Sigmoid colon (tissue), 7 donors: ENCODE results near the gene STIM2. TPM values are rescaled to one million over a fixed set of nuclear protein-coding genes. Genes with fewer than 3 reads are reported as not detected.

Experiments used
- DNase-seq: peaks from one replicate; pipeline ENCODE4 v3.0.0-alpha.2; 2019
- H3K27ac ChIP-seq, 4 donors: fragments of 200-600 bp; sonication (generic); one replicate each; pipeline ENCODE4 v1.5.1; 2016 to 2019; ENCODE audit warnings: mild to moderate bottlenecking in 1 of 4
- H3K27me3 ChIP-seq, 3 donors: fragments of 200-600 bp; sonication (generic); one replicate each; pipeline ENCODE4 v1.5.1; 2019; ENCODE audit warnings: mild to moderate bottlenecking in 1 of 3
- H3K36me3 ChIP-seq, 4 donors: fragments of 200-600 bp; sonication (generic); one replicate each; pipeline ENCODE4 v1.5.1; 2016 to 2019
- H3K4me1 ChIP-seq, 4 donors: fragments of 200-600 bp; sonication (generic); one replicate each; pipeline ENCODE4 v1.5.1; 2017 to 2019
- H3K4me3 ChIP-seq, 4 donors: fragments of 200-600 bp; sonication (generic); one replicate each; pipeline ENCODE4 v1.5.1; 2017 to 2019; ENCODE audit warnings: mild to moderate bottlenecking in 2 of 4, moderate library complexity in 1 of 4
- H3K9me3 ChIP-seq, 4 donors: fragments of 200-600 bp in 3 of 4; sonication (generic) in 3 of 4; one replicate each; pipeline versions ENCODE4 v1.5.1 to v1.6.1; 2013 to 2019
- EP300 ChIP-seq, 4 donors: sonication (generic); formaldehyde crosslinking; IDR thresholded peaks; one replicate each; pipeline ENCODE4 v1.6.1; 2017; ENCODE audit warnings: antibody characterized with exemption in 4 of 4
- POLR2A ChIP-seq, 2 donors: fragments of 450-650 bp; IDR thresholded peaks; one replicate each; pipeline ENCODE4 v1.6.1; 2016; ENCODE audit warnings: antibody characterized with exemption in 2 of 2, mild to moderate bottlenecking in 2 of 2, moderate library complexity in 2 of 2
- POLR2AphosphoS5 ChIP-seq, 4 donors: sonication (generic); formaldehyde crosslinking; IDR thresholded peaks; one replicate each; pipeline ENCODE4 v1.6.1; 2017; ENCODE audit warnings: antibody characterized with exemption in 4 of 4
- WGBS, 2 donors: extraction: QIAGEN DNeasy Blood & Tissue Kit; methylation state at CpG; one replicate each; pipeline ENCODE4 v1.1.7; 2013; 5-methylcytosine and 5-hydroxymethylcytosine counted together
- intact Hi-C: fragments of 100-400 bp; cut with DNase I; formaldehyde crosslinking; loops from one replicate; pipeline ENCODE4 v1.15.1; 2023
- polyA plus RNA-seq, 3 donors: library from polyadenylated mRNA; stranded (reverse); fragments of 200-250 nt; gene quantifications; one replicate each; pipeline ENCODE4 v1.2.3, GENCODE V29; 2013
- total RNA-seq, 4 donors: library from RNA; depleted of rRNA; stranded (reverse); fragments of >200 nt; gene quantifications; one replicate each; pipeline ENCODE4 v1.1.0, GENCODE V29; 2016
- TF ChIP-seq, protein P1 (sequence below), 4 experiments: fragments of 450-650 bp in 3 of 4; fragments of 200-600 bp in 1 of 4; IDR thresholded peaks; one replicate each; pipeline ENCODE4 v1.5.1; 2016 to 2019; ENCODE audit warnings: antibody characterized with exemption in 4 of 4, mild to moderate bottlenecking in 3 of 4, moderate library complexity in 2 of 4
- donor health status: healthy with polysubstance abuse.
- donor health status: Bipolar disorder and iron deficiency.
- donor health status: healthy.

STIM2 gene
- total and polyA plus RNA-seq, 7 donors: 3.0 to 16.8 (median 14.1) TPM

DNA sequence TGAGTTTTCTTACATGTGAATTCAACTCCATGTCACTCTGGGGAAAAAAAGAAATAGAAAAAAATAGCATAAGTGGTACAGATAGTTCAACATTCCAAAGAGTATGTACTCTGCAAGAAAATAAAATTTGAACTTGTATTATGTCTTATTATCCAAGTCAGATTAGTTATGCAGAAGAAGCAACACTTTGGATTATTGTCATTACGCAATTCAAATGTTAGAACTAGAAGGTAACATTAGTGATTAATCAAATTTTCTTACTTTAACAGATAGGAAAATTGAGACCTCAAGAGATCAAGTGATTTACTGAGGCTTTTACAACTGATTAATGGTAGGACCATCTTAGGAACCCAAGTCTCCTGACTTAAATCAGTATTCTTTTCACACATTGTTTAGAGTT lies 159.1 kb downstream of the STIM2 start:
- intact Hi-C loops: loop anchor here (10.0 kb wide), 1 partner anchor 1035 kb away; no protein-coding TSS in a partner anchor
- no peak overlapping the region for H3K27ac ChIP-seq
- 96 to 99% methylated on average over 1 of the region's 1 CpG for WGBS, 2 donors

DNA sequence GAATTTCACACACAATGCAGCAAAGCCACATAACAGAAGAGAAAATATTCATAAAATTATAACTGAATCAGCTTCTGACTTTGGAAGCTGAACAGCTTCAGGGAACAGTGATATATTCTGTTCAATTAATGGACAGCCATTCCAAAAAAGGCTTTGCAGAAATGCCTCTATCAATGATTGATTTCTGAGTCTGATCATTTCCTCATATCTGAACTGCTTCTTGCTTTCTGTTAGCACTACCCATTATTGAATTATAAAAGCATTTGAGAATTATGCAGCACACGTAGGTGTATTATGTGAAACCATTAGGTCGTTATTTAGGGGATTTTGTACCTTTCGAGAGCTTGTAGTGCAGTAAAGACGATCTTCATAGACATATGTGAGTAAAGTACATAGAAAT lies 159.6 kb downstream of the STIM2 start:
- intact Hi-C loops: no loop called here
- TF ChIP-seq, protein P1, sequence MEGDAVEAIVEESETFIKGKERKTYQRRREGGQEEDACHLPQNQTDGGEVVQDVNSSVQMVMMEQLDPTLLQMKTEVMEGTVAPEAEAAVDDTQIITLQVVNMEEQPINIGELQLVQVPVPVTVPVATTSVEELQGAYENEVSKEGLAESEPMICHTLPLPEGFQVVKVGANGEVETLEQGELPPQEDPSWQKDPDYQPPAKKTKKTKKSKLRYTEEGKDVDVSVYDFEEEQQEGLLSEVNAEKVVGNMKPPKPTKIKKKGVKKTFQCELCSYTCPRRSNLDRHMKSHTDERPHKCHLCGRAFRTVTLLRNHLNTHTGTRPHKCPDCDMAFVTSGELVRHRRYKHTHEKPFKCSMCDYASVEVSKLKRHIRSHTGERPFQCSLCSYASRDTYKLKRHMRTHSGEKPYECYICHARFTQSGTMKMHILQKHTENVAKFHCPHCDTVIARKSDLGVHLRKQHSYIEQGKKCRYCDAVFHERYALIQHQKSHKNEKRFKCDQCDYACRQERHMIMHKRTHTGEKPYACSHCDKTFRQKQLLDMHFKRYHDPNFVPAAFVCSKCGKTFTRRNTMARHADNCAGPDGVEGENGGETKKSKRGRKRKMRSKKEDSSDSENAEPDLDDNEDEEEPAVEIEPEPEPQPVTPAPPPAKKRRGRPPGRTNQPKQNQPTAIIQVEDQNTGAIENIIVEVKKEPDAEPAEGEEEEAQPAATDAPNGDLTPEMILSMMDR (IDR thresholded peaks at IDR 0.05): no peak
- TF ChIP-seq POLR2AphosphoS5 (IDR thresholded peaks at IDR 0.05) (no peak), POLR2A (IDR thresholded peaks at IDR 0.05) (no peak), EP300 (IDR thresholded peaks at IDR 0.05) (no peak)
- Histone ChIP-seq H3K27me3 (no peaks in the 10 kb centered on the region), H3K4me3 (no peak overlapping the region), H3K4me1 (no peaks in the 10 kb centered on the region), H3K36me3 (peaks cover 0 to 42% (median 13%) of the 10 kb centered on the region in 4 donors), H3K9me3 (no peaks in the 10 kb centered on the region), H3K27ac (no peak overlapping the region)
- DNase-seq: no peak
- 94% methylated on average over 4 of the region's 4 CpGs for whole genome bisulfite sequencing, 2 donors

More for the DNA sequence above, 159.1 kb downstream of the STIM2 start:
- TF ChIP-seq, protein P1 (IDR thresholded peaks at IDR 0.05): no peak
- TF ChIP-seq EP300 (IDR thresholded peaks at IDR 0.05) (no peak), POLR2AphosphoS5 (IDR thresholded peaks at IDR 0.05) (no peak), POLR2A (IDR thresholded peaks at IDR 0.05) (no peak)
- Histone ChIP-seq H3K27me3 (no peaks in the 10 kb centered on the region), H3K4me1 (no peaks in the 10 kb centered on the region), H3K4me3 (no peak overlapping the region), H3K36me3 (peaks cover 0 to 42% (median 13%) of the 10 kb centered on the region in 4 donors), H3K9me3 (no peaks in the 10 kb centered on the region)
- DNase-seq: no peak

DNA sequence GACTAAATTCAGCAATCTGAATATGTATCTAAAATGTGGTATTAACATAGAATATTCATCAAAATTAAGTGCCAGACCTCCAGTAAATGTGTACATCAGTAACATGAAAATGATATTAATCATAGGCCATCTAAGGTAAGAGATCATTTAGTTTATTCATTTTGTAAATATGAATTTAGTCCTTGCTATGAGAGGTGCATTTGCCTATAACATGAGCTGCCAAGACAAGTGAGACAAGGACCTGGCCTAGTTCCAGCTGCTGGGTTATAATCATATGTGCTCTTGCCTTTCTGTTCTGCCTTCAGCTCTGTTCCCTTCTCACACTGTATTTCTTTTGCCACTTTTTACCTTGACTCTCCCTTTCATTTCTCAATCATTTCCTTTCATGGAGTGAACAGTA lies 160.0 kb downstream of the STIM2 start:
- no peak for DNase-seq
- H3K4me1 ChIP-seq: no peaks in the 10 kb centered on the region
- no peak overlapping the region for H3K4me3 ChIP-seq
- intact Hi-C loops: no loop called here
- H3K36me3 ChIP-seq: peaks cover 0 to 42% (median 13%) of the 10 kb centered on the region in 4 donors
- TF ChIP-seq EP300 (IDR thresholded peaks at IDR 0.05) (no peak), POLR2AphosphoS5 (IDR thresholded peaks at IDR 0.05) (no peak), POLR2A (IDR thresholded peaks at IDR 0.05) (no peak)
- TF ChIP-seq, protein P1 (IDR thresholded peaks at IDR 0.05): no peak
- no peak overlapping the region for H3K27ac ChIP-seq
- no peaks in the 10 kb centered on the region for H3K27me3 ChIP-seq
- no peaks in the 10 kb centered on the region for H3K9me3 ChIP-seq

DNA sequence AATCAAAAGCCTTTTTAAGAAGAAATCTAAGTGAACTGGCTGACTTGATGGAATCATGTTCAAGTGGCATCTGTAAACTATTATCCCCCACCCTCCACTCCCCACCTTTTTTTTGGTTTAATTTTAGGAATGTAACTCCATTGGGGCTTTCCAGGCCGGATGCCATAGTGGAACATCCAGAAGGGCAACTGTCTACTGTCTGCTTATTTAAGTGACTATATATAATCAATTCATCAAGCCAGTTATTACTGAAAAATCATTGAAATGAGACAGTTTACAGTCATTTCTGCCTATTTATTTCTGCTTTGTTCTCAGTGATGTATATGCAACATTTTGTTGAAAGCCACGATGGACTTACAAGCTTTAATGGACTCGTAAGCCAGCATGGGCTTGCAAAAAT lies 162.3 kb downstream of the STIM2 start:
- H3K27me3 ChIP-seq: no peaks in the 10 kb centered on the region
- intact Hi-C loops: no loop called here

More for the DNA sequence above, 162.3 kb downstream of the STIM2 start:
- peaks cover 0 to 35% (median 12%) of the 10 kb centered on the region in 4 donors for H3K36me3 ChIP-seq
- DNase-seq: no peak
- no peaks in the 10 kb centered on the region for H3K9me3 ChIP-seq
- H3K27ac ChIP-seq: no peak overlapping the region
- H3K4me3 ChIP-seq: no peak overlapping the region
- TF ChIP-seq POLR2AphosphoS5 (IDR thresholded peaks at IDR 0.05) (no peak), EP300 (IDR thresholded peaks at IDR 0.05) (no peak), POLR2A (IDR thresholded peaks at IDR 0.05) (no peak)
- TF ChIP-seq, protein P1 (IDR thresholded peaks at IDR 0.05): no peak
- WGBS, 2 donors: 80 to 85% methylated on average over 3 of the region's 3 CpGs
- H3K4me1 ChIP-seq: no peaks in the 10 kb centered on the region
